PC-9 (cell line): ENCODE measurements around the gene DHPS. TPM values are rescaled to one million over a fixed set of nuclear protein-coding genes. Genes with fewer than 3 reads are reported as not detected.

Source experiments
- BruUV-seq: library from RNA; stranded (reverse); fragments of 400-500 nt; replicated peaks from 2 replicates; lab custom pipeline; 2021; lab: Mats Ljungman, UMichigan
- CTCF ChIA-PET: fragments of 300-600 bp; sonication (Branson Sonifier 250); formaldehyde crosslinking; loops from one replicate; lab custom pipeline; 2022; ENCODE audit warnings: antibody characterized with exemption; lab: Charles Lee
- POLR2A ChIA-PET: fragments of 300-600 bp; sonication (Branson Sonifier 250); formaldehyde crosslinking; loops from one replicate; lab custom pipeline; 2022; ENCODE audit warnings: antibody characterized with exemption; ENCODE audit not compliant: unreplicated experiment; lab: Charles Lee
- DNase-seq, 2 experiments: peaks; one replicate each; pipeline versions ENCODE4 v3.0.0 to v3.0.0-alpha.2; 2015 to 2022; ENCODE audit warnings: mixed read lengths in 1 of 2
- H2AFZ ChIP-seq: fragments of 200-600 bp; sonication (generic); 2 replicates; pipeline ENCODE4 v1.8.1; 2017; ENCODE audit warnings: antibody characterized with exemption
- H3F3A ChIP-seq: fragments of 200-600 bp; sonication (generic); 2 replicates; pipeline ENCODE4 v1.8.1; 2017; ENCODE audit warnings: antibody characterized with exemption, mild to moderate bottlenecking, low read depth; ENCODE audit not compliant: insufficient read depth
- H3K27ac ChIP-seq: fragments of 200-600 bp; sonication (generic); 2 replicates; pipeline ENCODE4 v1.6.1; 2016; ENCODE audit warnings: mixed run types
- H3K27me3 ChIP-seq: fragments of 200-600 bp; sonication (generic); 2 replicates; pipeline ENCODE4 v1.6.1; 2016; ENCODE audit warnings: low read depth, mixed run types; ENCODE audit not compliant: insufficient read depth
- H3K36me3 ChIP-seq: fragments of 200-600 bp; sonication (generic); 2 replicates; pipeline ENCODE4 v1.6.1; 2016; ENCODE audit warnings: low read depth, mixed run types
- H3K4me1 ChIP-seq: fragments of 200-600 bp; sonication (generic); replicated peaks from 2 replicates; pipeline ENCODE4 v1.6.1; 2016; ENCODE audit warnings: mixed run types; ENCODE audit not compliant: insufficient read depth
- H3K4me2 ChIP-seq: fragments of 200-600 bp; sonication (generic); 2 replicates; pipeline ENCODE4 v1.6.1; 2017; ENCODE audit warnings: mixed run types
- H3K4me3 ChIP-seq: fragments of 200-600 bp; sonication (generic); 2 replicates; pipeline ENCODE4 v1.6.1; 2016; ENCODE audit warnings: mixed run types
- H3K79me2 ChIP-seq: fragments of 200-600 bp; sonication (generic); 2 replicates; pipeline ENCODE4 v1.6.1; 2017; ENCODE audit warnings: low read depth, mixed run types
- H3K9me2 ChIP-seq: fragments of 200-600 bp; sonication (generic); 2 replicates; pipeline ENCODE4 v1.8.1; 2017; ENCODE audit warnings: mild to moderate bottlenecking; ENCODE audit not compliant: insufficient read depth
- H3K9me3 ChIP-seq: fragments of 200-600 bp; sonication (generic); 2 replicates; pipeline ENCODE4 v1.8.1; 2016; ENCODE audit warnings: low read depth; ENCODE audit not compliant: insufficient read depth
- H4K20me1 ChIP-seq: fragments of 200-600 bp; sonication (generic); 2 replicates; pipeline ENCODE4 v1.8.1; 2017; ENCODE audit not compliant: insufficient read depth
- CTCF ChIP-seq: fragments of 200-600 bp; sonication (generic); conservative IDR thresholded peaks from 2 replicates; pipeline ENCODE4 v1.6.1; 2017; ENCODE audit warnings: mixed run types, antibody characterized with exemption, mild to moderate bottlenecking, moderate library complexity
- EZH2 ChIP-seq: fragments of 200-600 bp; sonication (generic); IDR thresholded peaks from 2 replicates; pipeline ENCODE4 v1.8.0; 2017; ENCODE audit warnings: antibody characterized with exemption, low read depth
- intact Hi-C: fragments of 100-400 bp; cut with micrococcal nuclease; formaldehyde crosslinking; loops from one replicate; pipeline ENCODE4 v1.10.0; 2022; ENCODE audit not compliant: unreplicated experiment
- total RNA-seq: library from RNA; stranded (reverse); gene quantifications from 2 replicates; pipeline ENCODE4 v1.2.3, GENCODE V29; 2021

The DHPS gene
- total RNA-seq, 1 experiment from 2014 or later = 106 TPM

- peaks cover 8% of the 10 kb centered on the region; the same call in 1 of the 2 replicates for H3K4me1 ChIP-seq
- H2AFZ ChIP-seq = peak overlapping the region; percentile 73
- no peak for TF ChIP-seq EZH2
- TF ChIP-seq CTCF = no peak
- H4K20me1 ChIP-seq = no peaks in the 10 kb centered on the region
- TSS peak; percentile 10 for BruUV-seq
- H3K27me3 ChIP-seq = no peaks in the 10 kb centered on the region
- no peak overlapping the region for H3K27ac ChIP-seq
- H3K9me3 ChIP-seq = no peaks in the 10 kb centered on the region
- peak overlapping the region; percentile 72 for H3K4me3 ChIP-seq
- H3K9me2 ChIP-seq = no peaks in the 10 kb centered on the region
- peak overlapping the region; percentile 95 for H3K4me2 ChIP-seq
- CTCF ChIA-PET = no interaction called here
- DNase-seq = no peak
- POLR2A ChIA-PET = no interaction called here
- H3K36me3 ChIP-seq = no peaks in the 10 kb centered on the region; the same call in 1 of the 2 replicates
- peaks cover 36% of the 10 kb centered on the region; the same call in 1 of the 2 replicates for H3F3A ChIP-seq
- peaks cover 26% of the 10 kb centered on the region for H3K79me2 ChIP-seq
- intact Hi-C loops = no loop called here
Observed at GRCh38 chr19:12695514-12695913, 13.8 kb upstream of the DHPS start.

DNA sequence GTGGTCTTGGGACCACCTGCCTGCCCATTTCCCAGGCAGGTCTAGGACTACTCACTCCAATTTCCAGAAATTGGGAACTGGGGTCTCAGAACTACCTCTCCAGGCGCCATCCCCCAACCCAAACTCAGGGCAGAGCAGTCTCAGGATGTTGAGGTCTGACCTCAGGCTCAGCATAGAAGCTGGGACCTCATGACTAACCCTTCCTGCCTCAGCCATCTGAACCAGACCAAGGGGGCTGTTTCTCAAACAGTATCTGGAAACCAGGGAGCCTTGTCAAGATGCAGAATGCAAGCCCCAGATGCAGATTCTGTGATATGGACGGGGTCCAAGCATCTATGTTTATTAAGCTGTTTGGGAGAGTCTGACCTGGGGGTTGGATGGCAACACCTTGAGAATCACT is 13.4 kb upstream of the DHPS start:
- H3K9me2 ChIP-seq = no peaks in the 10 kb centered on the region
- TF ChIP-seq CTCF (no peak), EZH2 (no peak)
- peaks cover 36% of the 10 kb centered on the region; the same call in 1 of the 2 replicates for H3F3A ChIP-seq
- no peaks in the 10 kb centered on the region; the same call in 1 of the 2 replicates for H3K36me3 ChIP-seq
- no peaks in the 10 kb centered on the region for H4K20me1 ChIP-seq
- H3K27ac ChIP-seq = no peak overlapping the region
- ChIA-PET CTCF (interaction anchor here (0.6 kb wide), 1 partner anchor 101 kb away, joined by 3 read pairs; no protein-coding TSS in a partner anchor), POLR2A (no interaction called here)
- intact Hi-C loops = no loop called here
- peaks cover 26% of the 10 kb centered on the region for H3K79me2 ChIP-seq
- H3K27me3 ChIP-seq = no peaks in the 10 kb centered on the region
- peaks cover 8% of the 10 kb centered on the region; the same call in 1 of the 2 replicates for H3K4me1 ChIP-seq
- H3K4me2 ChIP-seq = peak overlapping the region; percentile 95
- DNase-seq = no peak
- no peak overlapping the region for H2AFZ ChIP-seq
- H3K9me3 ChIP-seq = no peaks in the 10 kb centered on the region
- H3K4me3 ChIP-seq = peak overlapping the region; percentile 72
- no TSS peak for BruUV-seq

DNA sequence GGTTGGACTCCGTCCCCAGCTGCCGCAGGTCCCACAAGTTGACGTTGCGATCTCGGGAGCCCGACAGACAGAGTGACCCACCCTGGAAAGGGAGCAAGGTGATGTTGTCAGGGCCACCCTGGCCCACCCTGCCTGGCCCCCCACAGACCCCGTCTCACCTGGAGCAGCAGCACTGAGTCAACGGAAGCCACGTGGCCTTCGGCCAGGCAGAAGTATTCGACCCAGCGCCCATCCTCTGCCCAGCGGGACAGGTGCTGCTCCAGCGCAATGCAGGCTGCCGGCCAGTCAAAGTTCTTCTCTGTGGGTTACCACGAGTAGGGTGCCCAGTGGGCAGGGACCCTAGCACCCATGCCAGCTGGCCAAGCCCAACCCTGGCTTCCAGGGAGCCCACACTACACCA is 13.0 kb upstream of the DHPS start:
- Histone ChIP-seq H3K9me2 (no peaks in the 10 kb centered on the region), H3K36me3 (no peaks in the 10 kb centered on the region; the same call in 1 of the 2 replicates), H3F3A (peaks cover 35% of the 10 kb centered on the region; the same call in 1 of the 2 replicates), H2AFZ (no peak overlapping the region), H3K79me2 (peaks cover 26% of the 10 kb centered on the region), H3K27me3 (no peaks in the 10 kb centered on the region), H3K4me3 (no peak overlapping the region; the same call in 1 of the 2 replicates), H3K4me1 (peaks cover 8% of the 10 kb centered on the region; the same call in 1 of the 2 replicates), H3K9me3 (no peaks in the 10 kb centered on the region), H4K20me1 (no peaks in the 10 kb centered on the region), H3K27ac (no peak overlapping the region), H3K4me2 (peak overlapping the region; percentile 95)
- no TSS peak for BruUV-seq
- DNase-seq = no peak
- POLR2A ChIA-PET = interaction anchor here (0.7 kb wide), 1 partner anchor 41 kb away, joined by 12 read pairs; no protein-coding TSS in a partner anchor
- no peak for TF ChIP-seq CTCF
- no peak for TF ChIP-seq EZH2
- intact Hi-C loops = no loop called here
- CTCF ChIA-PET = interaction anchor here (0.6 kb wide), 1 partner anchor 102 kb away, joined by 3 read pairs; no protein-coding TSS in a partner anchor
